GM12892 (cell line): Measurements from ENCODE around the gene PI4K2B. TPM values are rescaled to one million over a fixed set of nuclear protein-coding genes. Genes with fewer than 3 reads are reported as not detected.
A peak's percentile ranks its signal among the peaks of the same experiment; 100 is the strongest.
"Not testable (repeated sequence)": the region's sequence is repeated elsewhere in the genome, so short reads cannot be mapped to it uniquely, and the experiment has no call there.

Source experiments
- DNase-seq: peaks from one replicate; pipeline ENCODE4 v3.0.0; 2011; ENCODE audit not compliant: insufficient read length
- FAIRE-seq: peaks from 2 replicates; lab custom pipeline; 2011; peaks lifted over from hg19 to GRCh38; lab: Jason Lieb, UNC
- POLR2A ChIP-seq: IDR thresholded peaks from 2 replicates; pipeline ENCODE4 v1.6.1; 2011; ENCODE audit warnings: low read depth, low read length, control low read depth
- POLR2AphosphoS5 ChIP-seq: IDR thresholded peaks from 2 replicates; pipeline ENCODE4 v1.6.1; 2011; ENCODE audit warnings: low read depth, low read length, control low read depth
- TAF1 ChIP-seq: IDR thresholded peaks from 2 replicates; pipeline ENCODE4 v1.6.1; 2011; ENCODE audit warnings: low read depth, mild to moderate bottlenecking, control low read depth, low read length, borderline replicate concordance
- polyA plus RNA-seq: library from polyadenylated mRNA; unstranded; fragments of >200 nt; gene quantifications from one replicate; pipeline ENCODE4 v1.2.1, GENCODE V29; 2012; ENCODE audit warnings: missing spikeins, inconsistent platforms; ENCODE audit not compliant: missing spikeins

PI4K2B gene
- 47.6 TPM for polyA plus RNA-seq

DNA sequence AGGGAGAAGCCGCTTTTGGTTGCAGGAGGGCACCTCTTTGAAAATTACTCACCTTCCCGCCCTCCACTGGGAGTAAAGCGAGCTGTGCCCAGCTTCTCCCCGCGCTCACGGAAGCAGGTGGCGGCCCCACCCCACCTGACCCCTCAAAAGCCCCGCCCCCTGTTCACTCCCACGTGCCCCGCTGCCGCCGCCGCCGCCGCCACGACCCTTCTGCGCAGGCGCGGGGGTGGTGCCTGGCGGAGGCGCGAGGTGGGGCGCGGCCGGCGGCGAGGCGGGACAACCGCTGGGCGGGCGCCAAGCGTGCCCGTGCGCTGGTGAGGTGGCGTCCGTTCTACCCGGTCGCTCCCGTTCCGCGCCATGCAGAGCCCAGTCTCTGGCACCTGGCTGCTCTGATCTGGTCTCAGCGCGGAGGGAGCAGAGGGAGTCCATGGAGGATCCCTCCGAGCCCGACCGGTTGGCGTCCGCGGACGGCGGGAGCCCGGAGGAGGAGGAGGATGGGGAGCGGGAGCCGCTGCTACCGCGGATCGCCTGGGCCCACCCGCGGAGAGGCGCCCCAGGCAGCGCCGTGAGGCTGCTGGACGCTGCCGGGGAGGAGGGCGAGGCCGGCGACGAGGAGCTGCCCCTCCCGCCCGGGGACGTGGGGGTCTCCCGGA is at the start of gene PI4K2B:
Gene PI4K2B (plus strand): TSS at position 297 of the 653 bp plus-strand sequence. CDS start 131 bp downstream, at position 428.
- DNase-seq (peak; percentile 75), FAIRE-seq (peak; percentile 99)
- TF ChIP-seq POLR2A (peak; percentile 85), POLR2AphosphoS5 (peak; percentile 89), TAF1 (peak; percentile 43; the same call in 1 of the 2 replicates)

- no peak for FAIRE-seq
- no peak for DNase-seq
- TF ChIP-seq POLR2A (no peak), POLR2AphosphoS5 (no peak), TAF1 (no peak)
Measured at GRCh38 chr4:25184056-25184455, 49.8 kb upstream of the PI4K2B start.

DNA sequence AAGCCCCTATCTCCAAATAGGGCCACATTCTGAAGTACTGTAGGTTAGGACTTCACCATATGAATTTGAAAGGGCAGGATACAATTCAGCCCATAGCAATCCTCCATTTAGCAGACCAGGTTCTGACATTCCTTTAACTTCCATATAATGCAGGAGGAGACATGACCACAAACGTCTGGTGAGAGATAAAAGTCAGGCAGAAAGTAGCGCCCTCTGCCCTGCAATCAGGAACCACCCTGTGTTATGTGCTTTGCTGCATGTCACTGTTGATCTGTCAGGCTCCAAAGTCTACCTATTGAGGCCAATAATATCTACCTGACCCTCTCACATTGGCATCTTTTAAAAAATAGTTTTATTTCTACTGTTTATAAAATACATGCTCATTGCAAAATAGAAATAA is 43.4 kb upstream of the PI4K2B start:
- FAIRE-seq, result no peak
- DNase-seq, result no peak
- no peak for TF ChIP-seq POLR2A

- no peak for FAIRE-seq
- TF ChIP-seq TAF1 (no peak), POLR2AphosphoS5 (no peak), POLR2A (no peak)
- no peak for DNase-seq
Measured at GRCh38 chr4:25198713-25199112, 35.1 kb upstream of the PI4K2B start.

GRCh38 chr4:25207997-25208396 is 25.8 kb upstream of the PI4K2B start:
- no peak for DNase-seq
- no peak for TF ChIP-seq TAF1
- no peak for TF ChIP-seq POLR2AphosphoS5
- FAIRE-seq, result no peak

DNA sequence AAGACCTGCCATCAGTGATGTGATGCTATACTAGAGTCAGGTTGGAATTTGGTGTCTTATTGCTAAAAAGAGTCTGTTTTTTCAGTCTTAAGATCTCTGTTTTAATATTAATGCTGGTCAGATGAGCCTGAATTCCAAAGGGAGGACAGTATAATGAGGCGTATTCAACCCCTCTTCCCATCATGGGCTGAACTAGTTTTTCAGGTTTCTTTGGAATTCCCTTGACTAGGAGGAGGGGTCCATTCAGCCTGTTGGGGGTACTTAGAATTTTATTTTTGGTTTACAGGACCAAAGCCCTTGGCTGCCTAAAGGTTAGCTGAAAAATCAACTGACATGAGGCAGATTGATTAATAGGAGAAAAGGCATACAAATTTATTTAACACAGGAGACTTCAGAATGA is 24.1 kb upstream of the PI4K2B start:
- no peak for DNase-seq
- no peak for FAIRE-seq
- TF ChIP-seq TAF1 (no peak), POLR2A (no peak), POLR2AphosphoS5 (no peak)

DNA sequence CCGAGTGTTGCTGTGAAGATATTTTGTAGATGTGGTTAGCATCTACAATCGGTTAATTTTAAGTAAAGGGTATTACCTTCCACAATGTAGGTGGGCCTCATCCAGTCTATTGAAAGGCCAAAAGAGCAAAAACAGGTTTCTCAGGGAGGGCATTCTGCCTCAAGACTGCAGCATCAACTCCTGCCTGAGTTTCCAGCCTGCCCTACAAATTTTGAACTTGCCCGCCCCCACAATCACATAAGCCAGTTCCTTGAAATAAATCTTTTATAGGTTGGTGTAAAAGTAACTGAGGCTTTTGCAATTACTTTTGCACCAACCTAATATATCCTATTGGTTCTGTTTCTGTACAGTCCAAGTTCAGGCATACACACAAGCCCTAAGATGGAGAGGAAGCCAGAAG is 22.1 kb upstream of the PI4K2B start:
- FAIRE-seq, result no peak
- no peak for DNase-seq
- TF ChIP-seq TAF1, result no peak
- TF ChIP-seq POLR2AphosphoS5, result no peak
- TF ChIP-seq POLR2A, result no peak

- DNase-seq (no peak), FAIRE-seq (no peak)
- TF ChIP-seq TAF1 (no peak), POLR2A (no peak), POLR2AphosphoS5 (no peak)
Measured at GRCh38 chr4:25212822-25213221, 21.0 kb upstream of the PI4K2B start.

DNA sequence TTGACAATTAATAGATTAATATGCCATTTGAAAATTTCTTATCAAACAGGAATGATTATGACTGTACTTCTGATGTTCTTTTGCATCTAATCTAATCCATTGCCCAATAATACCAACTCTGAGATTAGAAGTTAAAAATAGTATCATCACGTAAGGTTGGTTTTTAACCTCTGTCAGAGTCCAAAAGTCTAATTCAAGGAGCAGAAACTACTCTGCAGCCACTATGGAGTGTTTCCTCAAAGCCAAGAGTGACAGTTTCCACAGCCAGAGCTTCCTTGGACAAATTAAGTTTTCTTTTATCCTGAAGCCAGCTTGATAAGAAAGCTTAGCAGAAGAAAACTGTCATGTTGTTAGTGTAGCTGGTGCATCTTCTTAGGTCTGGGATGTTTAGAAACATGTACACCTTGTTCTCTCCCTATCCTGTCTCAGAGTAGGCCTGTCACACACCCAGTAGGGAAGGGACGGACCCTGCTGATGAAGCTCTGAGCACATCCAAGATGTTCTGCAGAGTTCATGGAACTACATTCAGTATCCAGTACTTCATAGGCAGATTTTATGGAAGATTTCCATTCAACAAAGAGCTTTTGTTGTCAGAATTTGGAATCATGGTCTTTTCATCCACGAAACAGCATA is 20.4 kb upstream of the PI4K2B start:
- TF ChIP-seq POLR2AphosphoS5, result no peak
- TF ChIP-seq TAF1, result no peak
- DNase-seq (no peak), FAIRE-seq (no peak)

- not testable (repeated sequence) for DNase-seq, FAIRE-seq
Measured at GRCh38 chr4:25214750-25215149, 19.1 kb upstream of the PI4K2B start.

DNA sequence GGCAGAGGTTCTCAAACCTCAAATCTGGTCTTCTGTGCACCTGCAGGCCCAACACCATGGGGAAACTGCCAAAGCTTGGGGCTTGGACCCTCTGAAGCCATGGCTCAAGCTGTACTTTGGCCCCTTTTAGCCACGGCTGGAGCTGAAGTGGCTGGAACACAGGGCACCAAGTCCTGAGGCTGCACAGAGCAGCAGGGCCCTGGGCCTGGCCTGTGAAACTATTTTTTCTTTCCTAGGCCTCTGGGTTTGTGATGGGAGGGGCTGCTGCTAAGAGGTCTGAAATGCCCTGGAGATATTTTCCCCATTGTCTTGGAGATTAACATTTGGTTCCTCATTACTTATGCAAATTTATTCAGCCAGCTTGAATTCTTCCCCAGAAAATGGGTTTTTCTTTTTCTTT is 18.3 kb upstream of the PI4K2B start:
- FAIRE-seq, result no peak
- no peak for TF ChIP-seq POLR2A
- DNase-seq, result no peak

DNA sequence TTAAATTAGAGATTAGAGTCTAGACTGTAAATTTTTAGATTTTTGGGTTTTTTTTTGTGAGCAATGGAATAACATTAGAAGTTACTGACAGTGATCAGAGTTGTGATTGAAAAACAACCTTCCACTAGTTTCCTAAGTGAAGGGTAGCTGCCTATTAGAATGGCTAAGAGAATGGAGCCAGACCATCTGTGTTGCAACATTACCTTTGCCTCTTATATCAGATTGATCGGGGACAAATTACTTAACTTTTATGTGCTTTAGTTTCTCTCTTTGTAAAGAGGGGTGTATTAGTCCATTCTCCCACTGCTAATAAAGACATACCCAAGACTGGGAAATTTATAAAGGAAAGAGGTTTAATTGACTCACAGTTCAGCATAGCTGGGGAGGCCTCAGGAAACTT is 12.5 kb upstream of the PI4K2B start:
- TF ChIP-seq POLR2AphosphoS5 (no peak), TAF1 (no peak), POLR2A (no peak)
- FAIRE-seq (no peak), DNase-seq (no peak)
